OCI-LY3 (cell line): Measurements from ENCODE around the gene COPS3.

Experiments used
- H2AFZ ChIP-seq: fragments of 200-600, 300-600 bp; shearing (Covaris generic); 2 replicates; pipeline ENCODE4 v1.6.0; 2014; ENCODE audit warnings: antibody characterized with exemption, low read depth, low read length
- H3K27ac ChIP-seq: fragments of 200-600, 300-600 bp; sonication (generic); 2 replicates; pipeline ENCODE4 v1.5.1; 2014; ENCODE audit warnings: mild to moderate bottlenecking, low read length, moderate library complexity, mixed read lengths
- H3K27me3 ChIP-seq: fragments of 200-600, 300-600 bp; sonication (generic); 2 replicates; pipeline ENCODE4 v1.6.1; 2014; ENCODE audit warnings: low read depth, low read length, mixed read lengths
- H3K36me3 ChIP-seq: fragments of 200-600, 300-600 bp; sonication (generic); replicated peaks from 2 replicates; pipeline ENCODE3; 2014; ENCODE audit warnings: low read depth, low read length, mixed read lengths
- H3K4me1 ChIP-seq: fragments of 300-600, 200-600 bp; sonication (generic); 2 replicates; pipeline ENCODE4 v1.6.1; 2014; ENCODE audit warnings: low read length, mixed read lengths
- H3K4me2 ChIP-seq: fragments of 200-600, 300-600 bp; sonication (generic); 2 replicates; pipeline ENCODE4 v1.6.1; 2014; ENCODE audit warnings: low read length, mixed read lengths
- H3K4me3 ChIP-seq: fragments of 300-600, 200-600 bp; sonication (generic); 2 replicates; pipeline ENCODE4 v1.5.1; 2014; ENCODE audit warnings: antibody characterized with exemption, mild to moderate bottlenecking, low read length, moderate library complexity
- H3K79me2 ChIP-seq: fragments of 300-600, 200-600 bp; shearing (Covaris generic); 2 replicates; pipeline ENCODE4 v1.6.1; 2014; ENCODE audit warnings: mild to moderate bottlenecking, low read length, mixed read lengths
- H3K9ac ChIP-seq: fragments of 300-600, 200-600 bp; shearing (Covaris generic); 2 replicates; pipeline ENCODE4 v1.6.0; 2014; ENCODE audit warnings: mild to moderate bottlenecking, low read length, moderate library complexity
- H3K9me3 ChIP-seq: fragments of 200-600, 300-600 bp; shearing (Covaris generic); 2 replicates; pipeline ENCODE4 v1.6.1; 2014; ENCODE audit warnings: low read length, mixed read lengths; ENCODE audit not compliant: insufficient read depth
- H4K20me1 ChIP-seq: fragments of 200-600, 300-600 bp; sonication (generic); 2 replicates; pipeline ENCODE4 v1.6.1; 2016; ENCODE audit warnings: low read length, mixed read lengths; ENCODE audit not compliant: insufficient read depth
- CTCF ChIP-seq: fragments of 200-600, 300-600 bp; sonication (generic); IDR thresholded peaks from 2 replicates; pipeline ENCODE4 v1.5.1; 2014; ENCODE audit warnings: antibody characterized with exemption, low read length, low read depth
- EZH2phosphoT487 ChIP-seq: fragments of 200-600 bp; shearing (Covaris generic); IDR thresholded peaks from 2 replicates; pipeline ENCODE4 v1.6.1; 2018; ENCODE audit warnings: antibody characterized with exemption, mixed run types, low read depth

COPS3 gene

GRCh38 chr17:17216236-17216635 is 64.8 kb downstream of the COPS3 start:
- no peak overlapping the region for H3K27ac ChIP-seq
- H4K20me1 ChIP-seq = no peaks in the 10 kb centered on the region
- H3K36me3 ChIP-seq = peaks cover 2% of the 10 kb centered on the region
- no peak overlapping the region for H3K4me2 ChIP-seq
- no peak overlapping the region for H3K9ac ChIP-seq
- no peaks in the 10 kb centered on the region for H3K4me1 ChIP-seq
- H3K9me3 ChIP-seq = no peaks in the 10 kb centered on the region
- no peaks in the 10 kb centered on the region for H3K79me2 ChIP-seq
- H3K4me3 ChIP-seq = no peak overlapping the region
- no peak overlapping the region for H2AFZ ChIP-seq
- TF ChIP-seq EZH2phosphoT487 (no peak), CTCF (no peak)
- H3K27me3 ChIP-seq = no peaks in the 10 kb centered on the region

GRCh38 chr17:17215575-17215974 is 65.5 kb downstream of the COPS3 start:
- Histone ChIP-seq H3K79me2 (no peaks in the 10 kb centered on the region), H3K9ac (no peak overlapping the region), H3K4me1 (no peaks in the 10 kb centered on the region), H3K27ac (no peak overlapping the region), H3K36me3 (peaks cover 3% of the 10 kb centered on the region), H3K9me3 (no peaks in the 10 kb centered on the region), H4K20me1 (no peaks in the 10 kb centered on the region), H3K4me3 (no peak overlapping the region), H3K27me3 (no peaks in the 10 kb centered on the region), H2AFZ (no peak overlapping the region), H3K4me2 (no peak overlapping the region)
- TF ChIP-seq EZH2phosphoT487 (no peak), CTCF (no peak)

- H3K36me3 ChIP-seq = peaks cover 3% of the 10 kb centered on the region
- H3K4me1 ChIP-seq = no peaks in the 10 kb centered on the region
- TF ChIP-seq CTCF (no peak), EZH2phosphoT487 (no peak)
- H2AFZ ChIP-seq = no peak overlapping the region
- H3K27ac ChIP-seq = no peak overlapping the region
- no peak overlapping the region for H3K4me2 ChIP-seq
- no peaks in the 10 kb centered on the region for H3K27me3 ChIP-seq
- no peaks in the 10 kb centered on the region for H4K20me1 ChIP-seq
- H3K9me3 ChIP-seq = no peaks in the 10 kb centered on the region
- no peak overlapping the region for H3K4me3 ChIP-seq
- H3K9ac ChIP-seq = no peak overlapping the region
- H3K79me2 ChIP-seq = no peaks in the 10 kb centered on the region
Observed at GRCh38 chr17:17214646-17215436, 66.2 kb downstream of the COPS3 start.

GRCh38 chr17:17213775-17214174 is 67.3 kb downstream of the COPS3 start:
- Histone ChIP-seq H4K20me1 (no peaks in the 10 kb centered on the region), H3K4me1 (no peaks in the 10 kb centered on the region), H3K9ac (no peak overlapping the region), H2AFZ (no peak overlapping the region), H3K4me3 (no peak overlapping the region), H3K79me2 (no peaks in the 10 kb centered on the region), H3K4me2 (no peak overlapping the region), H3K9me3 (no peaks in the 10 kb centered on the region), H3K27ac (no peak overlapping the region), H3K36me3 (peaks cover 3% of the 10 kb centered on the region), H3K27me3 (no peaks in the 10 kb centered on the region)
- TF ChIP-seq CTCF = no peak
- no peak for TF ChIP-seq EZH2phosphoT487
